Spleen (tissue), 11 donors: Measurements from ENCODE around the gene GYG2. TPM values are rescaled to one million over a fixed set of nuclear protein-coding genes. Genes with fewer than 3 reads are reported as not detected.

Experiments used
- DNase-seq: peaks from one replicate; pipeline ENCODE4 v3.0.0-alpha.2; 2020
- H3K27ac ChIP-seq, 8 donors: fragments of 200-600 bp; sonication (generic) in 7 of 8; 1 replicate in 4 of 8; 2 replicates in 4 of 8; pipeline versions ENCODE4 v1.5.0 to v1.8.0; 2016 to 2021; ENCODE audit warnings: inconsistent platforms in 4 of 8, mild to moderate bottlenecking in 4 of 8, moderate library complexity in 1 of 8
- H3K27me3 ChIP-seq, 7 donors: fragments of 200-600 bp; sonication (generic) in 6 of 7; replicated peaks in 1 of 7; 1 replicate in 4 of 7; 2 replicates in 3 of 7; pipeline versions ENCODE4 v1.5.0 to v1.8.0; 2016 to 2021; ENCODE audit warnings: inconsistent platforms in 3 of 7, mild to moderate bottlenecking in 1 of 7
- H3K36me3 ChIP-seq, 6 donors: fragments of 200-600 bp; sonication (generic) in 5 of 6; 1 replicate in 4 of 6; 2 replicates in 2 of 6; pipeline versions ENCODE4 v1.5.0 to v1.8.0; 2016 to 2021; ENCODE audit warnings: inconsistent platforms in 2 of 6
- H3K4me1 ChIP-seq, 6 donors: fragments of 200-600 bp; sonication (generic) in 5 of 6; 1 replicate in 3 of 6; 2 replicates in 3 of 6; pipeline versions ENCODE4 v1.5.0 to v1.8.0; 2016 to 2021; ENCODE audit warnings: inconsistent platforms in 3 of 6
- H3K4me3 ChIP-seq, 8 donors: fragments of 200-600 bp; sonication (generic) in 7 of 8; 1 replicate in 4 of 8; 2 replicates in 4 of 8; pipeline versions ENCODE4 v1.5.0 to v1.8.0; 2016 to 2021; ENCODE audit warnings: inconsistent platforms in 4 of 8, mild to moderate bottlenecking in 4 of 8, moderate library complexity in 2 of 8
- H3K9me3 ChIP-seq, 8 donors: fragments of 200-600 bp; sonication (generic) in 7 of 8; 1 replicate in 4 of 8; 2 replicates in 4 of 8; pipeline versions ENCODE4 v1.5.0 to v1.8.0; 2016 to 2021; ENCODE audit warnings: inconsistent platforms in 4 of 8
- CTCF ChIP-seq, 11 experiments: fragments of 200-600 bp in 7 of 11; fragments of 450-650 bp in 4 of 11; sonication (generic) in 4 of 11; IDR thresholded peaks in 8 of 11; conservative IDR thresholded peaks in 3 of 11; 1 replicate in 7 of 11; 2 replicates in 4 of 11; pipeline versions ENCODE4 v1.4.0 to v1.8.0; 2016 to 2021; ENCODE audit warnings: antibody characterized with exemption in 11 of 11, inconsistent platforms in 4 of 11, mild to moderate bottlenecking in 1 of 11
- POLR2A ChIP-seq, 3 donors: fragments of 450-650 bp; IDR thresholded peaks; one replicate each; pipeline ENCODE4 v1.5.1; 2017; ENCODE audit warnings: antibody characterized with exemption in 3 of 3, mild to moderate bottlenecking in 1 of 3
- POLR2AphosphoS5 ChIP-seq, 3 donors: sonication (generic); formaldehyde crosslinking; IDR thresholded peaks; one replicate each; pipeline ENCODE4 v1.5.1; 2017; ENCODE audit warnings: antibody characterized with exemption in 3 of 3
- WGBS, 5 donors: extraction: QIAGEN DNeasy Blood & Tissue Kit in 3 of 5; methylation state at CpG; one replicate each; pipeline versions ENCODE4 v1.1.5 to v1.1.7; 2013 to 2018; 5-methylcytosine and 5-hydroxymethylcytosine counted together
- intact Hi-C: fragments of 100-400 bp; cut with DNase I; formaldehyde crosslinking; loops from one replicate; pipeline ENCODE4 v1.15.0; 2023; ENCODE audit warnings: low total_unique reads
- polyA plus RNA-seq, 3 donors: library from polyadenylated mRNA; stranded (reverse); fragments of 200-250 nt; gene quantifications; one replicate each; pipeline ENCODE4 v1.2.1, GENCODE V29; 2013
- total RNA-seq, 7 donors: library from RNA; depleted of rRNA in 3 of 7; stranded (reverse); fragments of >200 nt in 3 of 7; fragmentation: NEBNext Ultra II Directional in 4 of 7; extraction: Animal tissue kit (Norgen Biotek cat#: 25700) in 4 of 7; gene quantifications; one replicate each; pipeline versions ENCODE4 v1.1.0 to v1.2.1, GENCODE V29; 2016 to 2021
- donor health status: healthy with polysubstance abuse.
- donor health status: DM: no; HTN: no; CAD: no; lungs with moderate emphysema.
- donor health status: DM: no; HTN: no; CAD: no.
- donor health status: Bipolar disorder and iron deficiency.
- donor health status: healthy.
- donor health status: DM: no; HTN: no; CAD: no.
- donor health status: DM: yes; HTN: yes; CAD: no.

The GYG2 gene
- total and polyA plus RNA-seq, 10 donors, result 0.22 to 0.92 (median 0.35) TPM; not detected in 2

DNA sequence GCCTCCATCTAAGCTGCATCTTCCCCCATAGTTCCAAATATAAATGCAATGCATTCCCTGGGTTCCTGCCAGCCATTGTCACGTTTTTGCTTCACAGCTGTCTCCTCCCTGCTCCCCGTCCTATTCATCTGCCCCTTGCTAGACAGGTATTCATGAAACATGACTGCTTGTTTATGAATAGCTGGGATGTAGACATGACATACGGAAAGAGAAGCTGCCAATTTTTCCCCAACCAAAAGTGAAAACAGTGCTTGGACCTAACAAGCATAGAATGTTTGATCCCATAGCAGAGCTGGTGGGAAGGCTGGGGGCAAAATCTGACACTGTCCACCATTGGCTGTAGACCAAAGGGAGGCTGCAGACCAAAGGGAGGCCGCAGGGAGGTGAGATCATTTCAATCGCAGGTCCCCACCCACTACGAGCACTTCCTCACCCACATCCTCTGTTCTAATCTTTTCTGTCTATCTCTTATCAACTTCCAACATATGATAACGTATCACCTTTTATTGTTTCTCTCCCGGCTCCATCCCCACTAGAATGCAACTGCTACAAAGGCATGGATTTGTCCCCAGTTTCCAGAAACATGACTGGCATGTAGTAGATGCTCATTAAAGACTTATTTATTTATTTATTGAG, 8.5 kb upstream of the GYG2 start:
- intact Hi-C loops, result no loop called here
- no peak for DNase-seq
- 32 to 43% (median 41%) methylated on average over 8 of the region's 8 CpGs for WGBS, 5 donors

GRCh38 chrX:2823795-2824386, 4.8 kb upstream of the GYG2 start:
- H3K27me3 ChIP-seq, result peaks cover 0 to 50% (median 8%) of the 10 kb centered on the region in 7 donors
- H3K4me3 ChIP-seq, result no peak overlapping the region
- H3K4me1 ChIP-seq, result peaks cover 0 to 5% (median 0%) of the 10 kb centered on the region in 6 donors
- DNase-seq, result no peak
- H3K36me3 ChIP-seq, result no peaks in the 10 kb centered on the region
- intact Hi-C loops, result no loop called here
- no peak overlapping the region for H3K27ac ChIP-seq
- TF ChIP-seq CTCF (IDR thresholded peaks at IDR 0.05 in 8 of 11, conservative IDR thresholded peaks at IDR 0.05 in 3 of 11), result no peak
- TF ChIP-seq POLR2A (IDR thresholded peaks at IDR 0.05), result no peak
- TF ChIP-seq POLR2AphosphoS5 (IDR thresholded peaks at IDR 0.05), result no peak
- WGBS, 5 donors, result 50 to 77% (median 69%) methylated on average over 9 to 13 of the region's 13 CpGs
- peaks cover 0 to 4% (median 0%) of the 10 kb centered on the region in 8 donors for H3K9me3 ChIP-seq

More for the DNA sequence above, 8.5 kb upstream of the GYG2 start:
- Histone ChIP-seq H3K4me3 (no peak overlapping the region), H3K27me3 (peaks cover 0 to 29% (median 0%) of the 10 kb centered on the region in 7 donors), H3K36me3 (no peaks in the 10 kb centered on the region), H3K9me3 (no peaks in the 10 kb centered on the region), H3K27ac (no peak overlapping the region), H3K4me1 (no peaks in the 10 kb centered on the region)
- TF ChIP-seq CTCF (IDR thresholded peaks at IDR 0.05 in 8 of 11, conservative IDR thresholded peaks at IDR 0.05 in 3 of 11) (no peak), POLR2A (IDR thresholded peaks at IDR 0.05) (no peak), POLR2AphosphoS5 (IDR thresholded peaks at IDR 0.05) (no peak)

DNA sequence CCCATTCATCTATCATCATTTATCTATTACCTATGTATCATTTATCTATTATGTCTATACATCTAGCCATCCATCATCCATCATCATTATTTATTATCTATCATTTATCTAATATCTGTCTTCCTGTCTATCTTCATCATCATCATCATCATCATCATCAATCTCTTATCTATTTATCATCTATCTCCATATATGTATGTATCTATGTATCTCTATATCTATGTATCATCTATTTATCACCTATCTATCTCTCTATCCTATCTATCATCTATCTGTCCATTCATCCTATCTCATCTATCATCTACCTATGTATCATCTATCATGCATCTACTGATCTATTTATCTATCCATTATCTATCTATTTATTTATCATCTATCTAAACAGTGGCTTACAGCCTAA, 3.8 kb upstream of the GYG2 start:
- no peak overlapping the region for H3K27ac ChIP-seq
- DNase-seq, result no peak
- intact Hi-C loops, result no loop called here
- peaks cover 0 to 4% (median 0%) of the 10 kb centered on the region in 8 donors for H3K9me3 ChIP-seq
- peaks cover 0 to 14% (median 0%) of the 10 kb centered on the region in 6 donors for H3K4me1 ChIP-seq
- no peaks in the 10 kb centered on the region for H3K36me3 ChIP-seq
- TF ChIP-seq POLR2AphosphoS5 (IDR thresholded peaks at IDR 0.05), result no peak
- no peak for TF ChIP-seq CTCF (IDR thresholded peaks at IDR 0.05 in 8 of 11, conservative IDR thresholded peaks at IDR 0.05 in 3 of 11)
- no peak for TF ChIP-seq POLR2A (IDR thresholded peaks at IDR 0.05)
- no peak overlapping the region for H3K4me3 ChIP-seq
- H3K27me3 ChIP-seq, result peaks cover 0 to 52% (median 18%) of the 10 kb centered on the region in 7 donors

DNA sequence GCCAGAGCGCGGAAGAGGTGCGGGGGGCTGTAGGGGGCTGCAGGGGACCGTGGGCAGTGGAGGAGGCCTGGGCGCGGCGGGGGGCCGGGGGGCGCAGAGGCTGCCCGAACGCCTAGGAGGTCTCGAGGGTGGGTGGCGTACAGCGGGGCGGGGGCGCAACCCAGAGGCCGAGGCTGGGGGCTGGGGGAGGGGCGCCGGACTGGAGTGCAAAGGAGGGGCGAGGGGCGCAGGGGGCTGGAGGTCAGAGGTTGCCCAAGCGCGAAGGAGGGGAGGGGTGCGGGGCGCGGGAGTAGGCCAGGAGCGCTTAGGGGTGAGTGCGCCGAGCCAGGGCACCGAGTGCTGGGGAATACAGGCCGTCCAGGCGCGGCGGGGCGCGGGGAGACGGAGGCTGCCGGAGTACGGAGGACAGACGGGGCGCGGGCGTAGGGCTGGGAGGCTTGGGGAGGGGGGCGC, 255 bp downstream of the GYG2 start:
- no peak for DNase-seq
- Histone ChIP-seq H3K4me1 (peaks cover 0 to 14% (median 0%) of the 10 kb centered on the region in 6 donors), H3K27me3 (peaks cover 0 to 55% (median 23%) of the 10 kb centered on the region in 7 donors), H3K9me3 (peaks cover 0 to 4% (median 0%) of the 10 kb centered on the region in 8 donors), H3K27ac (no peak overlapping the region), H3K4me3 (peak overlapping the region in 4 of 8 donors; percentile 14 to 57 (median 23)), H3K36me3 (no peaks in the 10 kb centered on the region)
- intact Hi-C loops, result no loop called here
- 0 to 19% (median 2%) methylated on average over 11 to 44 of the region's 44 CpGs for WGBS, 5 donors
- no peak for TF ChIP-seq CTCF (IDR thresholded peaks at IDR 0.05 in 8 of 11, conservative IDR thresholded peaks at IDR 0.05 in 3 of 11)
- no peak for TF ChIP-seq POLR2AphosphoS5 (IDR thresholded peaks at IDR 0.05)
